ENCODE data around the gene PAQR4. TPM values are rescaled to one million over a fixed set of nuclear protein-coding genes. Genes with fewer than 3 reads are reported as not detected.

Gene PAQR4
- total and polyA plus RNA-seq, 10 of the 15 experiments (the other 5 are each of a cell fraction or from before 2014, with no cell fraction given): 0.39 to 31.8 (median 13.5) TPM

GRCh38 chr16:2975161-2975795 is 6.1 kb downstream of the PAQR4 start:
- no peak for DNase-seq (ENCODE audit: low read depth, low spot score)
- Histone ChIP-seq H2AFZ (ENCODE audit: control insufficient read depth, low read depth, low read length) (no peak overlapping the region), H3K4me2 (ENCODE audit: control insufficient read depth, insufficient read depth) (no peak overlapping the region), H3K4me3 (no peak overlapping the region), H3K4me1 (ENCODE audit: control insufficient read depth, insufficient read depth, low read length) (peaks cover 10% of the 10 kb centered on the region), H3K27me3 (replicated peaks in 1 of 2; ENCODE audit: control insufficient read depth in 2 of 2, insufficient read depth in 2 of 2, low read length in 1 of 2) (no peaks in the 10 kb centered on the region), H3K36me3 (ENCODE audit: control insufficient read depth in 2 of 2, insufficient read depth in 2 of 2, low read length in 1 of 2) (peaks cover 4 to 22% of the 10 kb centered on the region in 2 experiments; a peak in 3 of 4 replicates), H3K9ac (ENCODE audit: control insufficient read depth, insufficient read depth, low read length) (no peak overlapping the region), H3K79me2 (ENCODE audit: control insufficient read depth, insufficient read depth, low read length) (peaks cover 18% of the 10 kb centered on the region), H3K27ac (ENCODE audit: control insufficient read depth, insufficient read depth) (no peak overlapping the region), H3K9me3 (replicated peaks; ENCODE audit: control insufficient read depth, insufficient read depth, low read length) (no peaks in the 10 kb centered on the region), H4K20me1 (ENCODE audit: control insufficient read depth, insufficient read depth) (no peaks in the 10 kb centered on the region)
- ChIA-PET CTCF (no interaction called here), RAD21 (ENCODE audit: unreplicated experiment) (interaction anchor here (0.9 kb wide), 1 partner anchor 10 kb away, joined by 3 read pairs; no protein-coding TSS in a partner anchor), SMC1A (ENCODE audit: uncharacterized antibody, unreplicated experiment) (no interaction called here), POLR2A (no interaction called here)
- no peak for FAIRE-seq
- 91% methylated on average over 28 of the region's 28 CpGs for whole genome bisulfite sequencing (ENCODE audit: insufficient coverage, insufficient replicate concordance, low lambda C conversion rate, missing lambda C conversion rate)
- in situ Hi-C loops (cut with MboI): no loop called here
- no TSS peak for BruUV-seq (replicated peaks)
- ATAC-seq: no peak
- intact Hi-C loops (cut with micrococcal nuclease; ENCODE audit: unreplicated experiment): no loop called here
- no peak for TF ChIP-seq SP1 (IDR thresholded peaks at IDR 0.05; ENCODE audit: low read depth, low read length)
- peak; percentile 46; the same call in 1 of the 2 replicates for TF ChIP-seq POLR2A (IDR thresholded peaks at IDR 0.05; ENCODE audit: low read depth, low read length)
- TF ChIP-seq USF2 (IDR thresholded peaks at IDR 0.05; ENCODE audit: borderline replicate concordance, low read depth, low read length): no peak
- no peak for TF ChIP-seq CBX5 (IDR thresholded peaks at IDR 0.05; ENCODE audit: low read depth)
- TF ChIP-seq CTCF (IDR thresholded peaks at IDR 0.05 in 2 of 3, conservative IDR thresholded peaks at IDR 0.05 in 1 of 3; ENCODE audit: control insufficient read depth in 2 of 3, extremely low read depth in 1 of 3, insufficient read depth in 1 of 3, low read depth in 3 of 3, low read length in 3 of 3): 0 out of 6 replicates have a peak, but pooled peaks of 1 of the 3 experiments have one; percentile 0
